ENCODE measurements around the gene PPP4C. TPM values are rescaled to one million over a fixed set of nuclear protein-coding genes. Genes with fewer than 3 reads are reported as not detected.
"Not testable (repeated sequence)": the region's sequence is repeated elsewhere in the genome, so short reads cannot be mapped to it uniquely, and the experiment has no call there.

The PPP4C gene
- total and polyA plus RNA-seq, 9 donors = 39.4 to 77.4 (median 70.4) TPM

GRCh38 chr16:30124985-30125379 lies 49.2 kb downstream of the PPP4C start:
- Histone ChIP-seq H3K4me3 (ENCODE audit: low read length) (no peak overlapping the region), H3K27me3 (ENCODE audit: control insufficient read depth, insufficient read depth, low read length) (no peaks in the 10 kb centered on the region), H3K4me1 (ENCODE audit: control insufficient read depth, insufficient read depth, low read length) (peaks cover 22% of the 10 kb centered on the region), H3K27ac (ENCODE audit: low read length) (no peak overlapping the region), H3K36me3 (ENCODE audit: control insufficient read depth, insufficient read depth, low read length) (peaks cover 13% of the 10 kb centered on the region), H3K9me3 (replicated peaks; ENCODE audit: control insufficient read depth, low read depth, low read length) (no peaks in the 10 kb centered on the region)
- no peak for DNase-seq
- WGBS (ENCODE audit: insufficient coverage) = no CpG with 5 or more reads among the region's 4 CpGs

GRCh38 chr16:30125690-30126089 lies 49.9 kb downstream of the PPP4C start:
- DNase-seq; H3K4me3 ChIP-seq (ENCODE audit: low read length); H3K9me3 ChIP-seq (replicated peaks; ENCODE audit: control insufficient read depth, low read depth, low read length); H3K36me3 ChIP-seq (ENCODE audit: control insufficient read depth, insufficient read depth, low read length); H3K27ac ChIP-seq (ENCODE audit: low read length); H3K27me3 ChIP-seq (ENCODE audit: control insufficient read depth, insufficient read depth, low read length): not testable (repeated sequence)
- 85% methylated on average over 5 of the region's 9 CpGs for WGBS (ENCODE audit: insufficient coverage)
- H3K4me1 ChIP-seq (ENCODE audit: control insufficient read depth, insufficient read depth, low read length) = peaks cover 18% of the 10 kb centered on the region

- peaks cover 10% of the 10 kb centered on the region for H3K4me1 ChIP-seq (ENCODE audit: control insufficient read depth, insufficient read depth, low read length)
These were observed 52.2 kb downstream of the PPP4C start for GRCh38 chr16:30127993-30128392.

DNA sequence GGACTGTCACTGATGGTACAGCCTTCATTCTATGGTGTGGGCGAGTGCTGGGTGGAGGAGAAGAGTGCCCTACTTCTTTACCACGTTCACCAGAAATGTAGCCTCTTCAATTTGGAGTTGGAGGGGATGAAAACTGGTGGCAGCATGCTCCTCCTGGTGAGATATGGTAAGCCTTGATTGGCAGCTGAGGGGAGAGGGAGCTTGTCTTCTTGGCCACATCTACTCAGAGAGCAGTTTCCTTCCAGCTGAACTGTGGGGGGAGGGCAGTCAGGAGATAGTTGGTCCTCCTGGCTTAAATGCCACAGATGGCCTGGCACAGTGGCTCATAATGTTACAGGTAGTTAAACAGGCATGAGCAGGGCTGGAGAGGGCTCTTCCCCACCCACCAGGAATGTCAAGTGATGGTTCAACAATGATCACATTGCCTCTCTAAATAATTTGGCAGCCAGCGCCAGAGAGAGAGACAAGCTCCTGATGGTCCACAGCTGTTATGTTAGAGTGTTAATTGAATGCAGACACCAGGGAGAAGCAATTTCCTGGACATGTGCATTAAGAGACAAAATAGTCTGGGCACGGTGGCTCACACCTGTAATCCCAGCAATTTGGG lies 56.2 kb downstream of the PPP4C start:
- DNase-seq = no peak
- WGBS (ENCODE audit: insufficient coverage) = 46% methylated on average over 2 of the region's 4 CpGs
- peaks cover 3% of the 10 kb centered on the region for H3K27me3 ChIP-seq (ENCODE audit: control insufficient read depth, insufficient read depth, low read length)

More at GRCh38 chr16:30127993-30128392, 52.2 kb downstream of the PPP4C start:
- no CpG with 5 or more reads among the region's 1 CpG for WGBS (ENCODE audit: insufficient coverage)
- Histone ChIP-seq H3K27ac (ENCODE audit: low read length) (no peak overlapping the region), H3K9me3 (replicated peaks; ENCODE audit: control insufficient read depth, low read depth, low read length) (no peaks in the 10 kb centered on the region), H3K4me3 (ENCODE audit: low read length) (no peak overlapping the region), H3K36me3 (ENCODE audit: control insufficient read depth, insufficient read depth, low read length) (no peaks in the 10 kb centered on the region), H3K27me3 (ENCODE audit: control insufficient read depth, insufficient read depth, low read length) (no peaks in the 10 kb centered on the region)
- no peak for DNase-seq

GRCh38 chr16:30132591-30132990 lies 56.8 kb downstream of the PPP4C start:
- no CpG with 5 or more reads among the region's 3 CpGs for WGBS (ENCODE audit: insufficient coverage)
- no peak overlapping the region for H3K4me3 ChIP-seq (ENCODE audit: low read length)
- no peak for DNase-seq
- no peaks in the 10 kb centered on the region for H3K36me3 ChIP-seq (ENCODE audit: control insufficient read depth, insufficient read depth, low read length)
- peaks cover 3% of the 10 kb centered on the region for H3K27me3 ChIP-seq (ENCODE audit: control insufficient read depth, insufficient read depth, low read length)
- no peaks in the 10 kb centered on the region for H3K9me3 ChIP-seq (replicated peaks; ENCODE audit: control insufficient read depth, low read depth, low read length)
- H3K27ac ChIP-seq (ENCODE audit: low read length) = no peak overlapping the region
- H3K4me1 ChIP-seq (ENCODE audit: control insufficient read depth, insufficient read depth, low read length) = peaks cover 5% of the 10 kb centered on the region

More for the DNA sequence above, 56.2 kb downstream of the PPP4C start:
- Histone ChIP-seq H3K4me3 (ENCODE audit: low read length) (no peak overlapping the region), H3K27ac (ENCODE audit: low read length) (no peak overlapping the region), H3K9me3 (replicated peaks; ENCODE audit: control insufficient read depth, low read depth, low read length) (no peaks in the 10 kb centered on the region), H3K36me3 (ENCODE audit: control insufficient read depth, insufficient read depth, low read length) (no peaks in the 10 kb centered on the region), H3K4me1 (ENCODE audit: control insufficient read depth, insufficient read depth, low read length) (peaks cover 5% of the 10 kb centered on the region)

Other genes starting within 250 kb of the PPP4C start
- 29.0 TPM for gene CDIPT, start 212.8 kb upstream of the PPP4C start, total RNA-seq
- gene CDIPT, start 212.8 kb upstream of the PPP4C start, polyA plus RNA-seq (ENCODE audit: insufficient read depth in 1 of 8, insufficient read length in 8 of 8, low replicate concordance in 1 of 8) = 10 to 100 TPM; 36.2 to 52.8 (median 44.2) TPM
- gene SEZ6L2, start 176.4 kb upstream of the PPP4C start, total RNA-seq = 1.1 TPM
- 1 to 10 TPM; 2.2 to 8.4 (median 3.2) TPM for gene SEZ6L2, start 176.4 kb upstream of the PPP4C start, polyA plus RNA-seq (ENCODE audit: insufficient read depth in 1 of 8, insufficient read length in 8 of 8, low replicate concordance in 1 of 8)
- 0.09 TPM for gene ASPHD1, start 175.5 kb upstream of the PPP4C start, total RNA-seq
- gene ASPHD1, start 175.5 kb upstream of the PPP4C start, polyA plus RNA-seq (ENCODE audit: insufficient read depth in 1 of 8, insufficient read length in 8 of 8, low replicate concordance in 1 of 8) = 1 to 10 TPM in 2 of 8 donors, under 1 TPM in 6; 0.36 to 1.6 (median 0.63) TPM
- gene KCTD13, start 149.8 kb upstream of the PPP4C start, total RNA-seq = 4.3 TPM
- gene KCTD13, start 149.8 kb upstream of the PPP4C start, polyA plus RNA-seq (ENCODE audit: insufficient read depth in 1 of 8, insufficient read length in 8 of 8, low replicate concordance in 1 of 8) = 10 to 100 TPM in 6 of 8 donors, 1 to 10 TPM in 2; 8.5 to 18.8 (median 12.2) TPM
- 49.5 TPM for gene TMEM219, start 113.9 kb upstream of the PPP4C start, total RNA-seq
- gene TMEM219, start 113.9 kb upstream of the PPP4C start, polyA plus RNA-seq (ENCODE audit: insufficient read depth in 1 of 8, insufficient read length in 8 of 8, low replicate concordance in 1 of 8) = 10 to 100 TPM; 53.8 to 73.8 (median 62.0) TPM
- gene TAOK2, start 102.1 kb upstream of the PPP4C start, total RNA-seq = 28.0 TPM
- 10 to 100 TPM; 30.8 to 43.3 (median 38.8) TPM for gene TAOK2, start 102.1 kb upstream of the PPP4C start, polyA plus RNA-seq (ENCODE audit: insufficient read depth in 1 of 8, insufficient read length in 8 of 8, low replicate concordance in 1 of 8)
- gene HIRIP3, start 80.4 kb upstream of the PPP4C start, total RNA-seq = 10.5 TPM
- 10 to 100 TPM; 14.5 to 18.5 (median 17.1) TPM for gene HIRIP3, start 80.4 kb upstream of the PPP4C start, polyA plus RNA-seq (ENCODE audit: insufficient read depth in 1 of 8, insufficient read length in 8 of 8, low replicate concordance in 1 of 8)
- gene INO80E, start 79.8 kb upstream of the PPP4C start, total RNA-seq = 32.9 TPM
- gene INO80E, start 79.8 kb upstream of the PPP4C start, polyA plus RNA-seq (ENCODE audit: insufficient read depth in 1 of 8, insufficient read length in 8 of 8, low replicate concordance in 1 of 8) = 10 to 100 TPM; 29.5 to 41.8 (median 36.5) TPM
- 0.22 TPM for gene DOC2A, start 65.0 kb upstream of the PPP4C start, total RNA-seq
- gene DOC2A, start 65.0 kb upstream of the PPP4C start, polyA plus RNA-seq (ENCODE audit: insufficient read depth in 1 of 8, insufficient read length in 8 of 8, low replicate concordance in 1 of 8) = 1 to 10 TPM in 4 of 8 donors, under 1 TPM in 4; 0.66 to 1.8 (median 0.96) TPM
- gene C16orf92, start 52.8 kb upstream of the PPP4C start, total RNA-seq = not detected
- not detected for gene C16orf92, start 52.8 kb upstream of the PPP4C start, polyA plus RNA-seq (ENCODE audit: insufficient read depth in 1 of 8, insufficient read length in 8 of 8, low replicate concordance in 1 of 8)
- gene TLCD3B, start 44.7 kb upstream of the PPP4C start, total RNA-seq = 0.40 TPM
- 1 to 10 TPM in 1 of 8 donors, under 1 TPM in 7; 0.25 to 1.7 (median 0.72) TPM for gene TLCD3B, start 44.7 kb upstream of the PPP4C start, polyA plus RNA-seq (ENCODE audit: insufficient read depth in 1 of 8, insufficient read length in 8 of 8, low replicate concordance in 1 of 8)
- 1,578 TPM for gene ALDOA, start 10.2 kb upstream of the PPP4C start, total RNA-seq
- gene ALDOA, start 10.2 kb upstream of the PPP4C start, polyA plus RNA-seq (ENCODE audit: insufficient read depth in 1 of 8, insufficient read length in 8 of 8, low replicate concordance in 1 of 8) = 1,000 to 10,000 TPM; 1,252 to 2,647 (median 2,103) TPM
- 0.31 TPM for gene TBX6, start 15.9 kb downstream of the PPP4C start, total RNA-seq
- 1 to 10 TPM in 3 of 8 donors, under 1 TPM in 5; 0.18 to 1.3 (median 0.54) TPM for gene TBX6, start 15.9 kb downstream of the PPP4C start, polyA plus RNA-seq (ENCODE audit: insufficient read depth in 1 of 8, insufficient read length in 8 of 8, low replicate concordance in 1 of 8)
- gene YPEL3, start 20.2 kb downstream of the PPP4C start, total RNA-seq = 13.9 TPM
- 10 to 100 TPM; 22.3 to 45.8 (median 28.3) TPM for gene YPEL3, start 20.2 kb downstream of the PPP4C start, polyA plus RNA-seq (ENCODE audit: insufficient read depth in 1 of 8, insufficient read length in 8 of 8, low replicate concordance in 1 of 8)
- 3.3 TPM for gene GDPD3, start 37.5 kb downstream of the PPP4C start, total RNA-seq
- gene GDPD3, start 37.5 kb downstream of the PPP4C start, polyA plus RNA-seq (ENCODE audit: insufficient read depth in 1 of 8, insufficient read length in 8 of 8, low replicate concordance in 1 of 8) = 1 to 10 TPM; 5.0 to 8.7 (median 6.1) TPM
- 14.9 TPM for gene MAPK3, start 47.2 kb downstream of the PPP4C start, total RNA-seq
- gene MAPK3, start 47.2 kb downstream of the PPP4C start, polyA plus RNA-seq (ENCODE audit: insufficient read depth in 1 of 8, insufficient read length in 8 of 8, low replicate concordance in 1 of 8) = 10 to 100 TPM; 39.4 to 60.0 (median 43.1) TPM
- gene CORO1A, start 107.6 kb downstream of the PPP4C start, total RNA-seq = 4.7 TPM
- gene CORO1A, start 107.6 kb downstream of the PPP4C start, polyA plus RNA-seq (ENCODE audit: insufficient read depth in 1 of 8, insufficient read length in 8 of 8, low replicate concordance in 1 of 8) = 10 to 100 TPM; 14.1 to 28.0 (median 20.5) TPM
- gene BOLA2B, start 117.7 kb downstream of the PPP4C start, total RNA-seq = 81.7 TPM
- gene BOLA2B, start 117.7 kb downstream of the PPP4C start, polyA plus RNA-seq (ENCODE audit: insufficient read depth in 1 of 8, insufficient read length in 8 of 8, low replicate concordance in 1 of 8) = 10 to 100 TPM; 24.0 to 34.6 (median 30.5) TPM
- 11.9 TPM for gene SLX1A, start 117.9 kb downstream of the PPP4C start, total RNA-seq
- 10 to 100 TPM; 11.1 to 27.3 (median 17.7) TPM for gene SLX1A, start 117.9 kb downstream of the PPP4C start, polyA plus RNA-seq (ENCODE audit: insufficient read depth in 1 of 8, insufficient read length in 8 of 8, low replicate concordance in 1 of 8)
- 6.3 TPM for gene SULT1A3, start 123.3 kb downstream of the PPP4C start, total RNA-seq
- 1 to 10 TPM; 2.2 to 6.5 (median 4.2) TPM for gene SULT1A3, start 123.3 kb downstream of the PPP4C start, polyA plus RNA-seq (ENCODE audit: insufficient read depth in 1 of 8, insufficient read length in 8 of 8, low replicate concordance in 1 of 8)
- 2.8 TPM for gene NPIPB13, start 172.5 kb downstream of the PPP4C start, total RNA-seq
- gene NPIPB13, start 172.5 kb downstream of the PPP4C start, polyA plus RNA-seq (ENCODE audit: insufficient read depth in 1 of 8, insufficient read length in 8 of 8, low replicate concordance in 1 of 8) = 1 to 10 TPM; 1.8 to 8.3 (median 4.5) TPM

All from muscle of leg (tissue), 11 donors.